Thoracic aorta (tissue), 2 donors: ENCODE measurements around the gene RSPH4A. TPM values are rescaled to one million over a fixed set of nuclear protein-coding genes. Genes with fewer than 3 reads are reported as not detected.

Experiments used
- ATAC-seq: fragments of 150-250 bp; one replicate; pipeline ENCODE4 v1.8.0; 2017; ENCODE audit warnings: low read depth; ENCODE audit not compliant: insufficient number of reproducible peaks, low FRiP score
- DNase-seq: peaks from one replicate; pipeline ENCODE4 v3.0.0-alpha.2; 2020; ENCODE audit warnings: low spot score
- H3K27ac ChIP-seq, 2 donors: fragments of 200-600 bp; sonication (generic); 1 replicate in 1 of 2; 2 replicates in 1 of 2; pipeline ENCODE4 v1.5.1; 2016; ENCODE audit warnings: mild to moderate bottlenecking in 2 of 2, moderate library complexity in 2 of 2
- H3K27me3 ChIP-seq: fragments of 200-600 bp; sonication (generic); replicated peaks from 2 replicates; pipeline ENCODE4 v1.6.0; 2016; ENCODE audit warnings: mild to moderate bottlenecking; ENCODE audit not compliant: insufficient read depth
- H3K36me3 ChIP-seq: fragments of 200-600 bp; sonication (generic); one replicate; pipeline ENCODE4 v1.5.1; 2016
- H3K4me1 ChIP-seq, 2 donors: fragments of 200-600 bp; sonication (generic); 1 replicate in 1 of 2; 2 replicates in 1 of 2; pipeline versions ENCODE4 v1.5.1 to v1.6.0; 2016; ENCODE audit warnings: low read depth in 2 of 2, mild to moderate bottlenecking in 1 of 2; ENCODE audit not compliant: control insufficient read depth in 1 of 2
- H3K4me3 ChIP-seq: fragments of 200-600 bp; sonication (generic); 2 replicates; pipeline ENCODE4 v1.5.1; 2016; ENCODE audit warnings: mild to moderate bottlenecking
- H3K9me3 ChIP-seq: fragments of 200-600 bp; sonication (generic); 2 replicates; pipeline ENCODE4 v1.5.1; 2016
- total RNA-seq, 2 donors: library from RNA; depleted of rRNA; stranded (reverse); fragments of >200 nt; gene quantifications; one replicate each; pipeline versions ENCODE4 v1.1.0 to v1.2.3, GENCODE V29; 2016
- TF ChIP-seq, protein P1 (sequence below): fragments of 200-600 bp; sonication (generic); IDR thresholded peaks from one replicate; pipeline ENCODE4 v1.5.1; 2019; ENCODE audit warnings: antibody characterized with exemption

Gene RSPH4A
- total RNA-seq, 2 donors from 2014 or later, result 0.78 to 0.95 TPM

DNA sequence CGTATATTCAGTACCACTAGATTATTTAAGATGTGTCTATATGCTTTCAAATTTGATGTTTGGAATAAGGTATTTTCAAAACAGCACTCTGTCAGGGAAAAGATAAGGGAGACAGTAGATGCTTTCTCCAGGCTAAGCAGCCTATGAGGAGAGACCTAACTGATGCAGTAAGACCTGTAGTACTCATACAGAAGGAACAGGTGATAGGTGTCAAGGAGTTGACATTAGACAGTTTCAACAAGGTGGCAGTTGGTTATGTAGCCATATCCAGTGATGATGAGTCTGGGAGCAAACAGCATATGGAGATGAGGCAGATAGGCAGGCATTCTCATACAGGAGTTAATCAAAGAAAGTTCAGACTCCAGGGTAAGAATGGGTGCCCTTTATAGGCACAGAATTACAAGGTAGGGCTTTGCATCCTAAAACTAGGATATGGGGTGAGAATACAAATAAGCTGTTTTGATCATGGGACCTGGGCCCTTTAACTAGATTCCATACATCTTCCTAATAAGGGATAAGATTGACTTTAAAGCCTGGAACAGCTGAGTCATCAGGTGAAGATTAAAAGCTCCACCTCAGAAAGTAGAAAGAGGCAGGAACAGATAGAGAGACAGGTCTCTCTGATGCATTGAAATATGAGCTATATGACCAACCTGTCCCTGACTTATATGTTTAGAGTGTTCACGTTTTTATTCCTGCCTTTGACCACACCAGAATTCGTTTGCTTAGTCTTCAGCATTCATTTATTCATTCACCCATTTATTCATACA, 7.9 kb downstream of the RSPH4A start:
- no peak for DNase-seq
- Histone ChIP-seq H3K9me3 (no peaks in the 10 kb centered on the region), H3K4me1 (no peaks in the 10 kb centered on the region), H3K27me3 (no peaks in the 10 kb centered on the region), H3K4me3 (no peak overlapping the region), H3K27ac (no peak overlapping the region), H3K36me3 (no peaks in the 10 kb centered on the region)
- no peak for ATAC-seq
- TF ChIP-seq, protein P1, sequence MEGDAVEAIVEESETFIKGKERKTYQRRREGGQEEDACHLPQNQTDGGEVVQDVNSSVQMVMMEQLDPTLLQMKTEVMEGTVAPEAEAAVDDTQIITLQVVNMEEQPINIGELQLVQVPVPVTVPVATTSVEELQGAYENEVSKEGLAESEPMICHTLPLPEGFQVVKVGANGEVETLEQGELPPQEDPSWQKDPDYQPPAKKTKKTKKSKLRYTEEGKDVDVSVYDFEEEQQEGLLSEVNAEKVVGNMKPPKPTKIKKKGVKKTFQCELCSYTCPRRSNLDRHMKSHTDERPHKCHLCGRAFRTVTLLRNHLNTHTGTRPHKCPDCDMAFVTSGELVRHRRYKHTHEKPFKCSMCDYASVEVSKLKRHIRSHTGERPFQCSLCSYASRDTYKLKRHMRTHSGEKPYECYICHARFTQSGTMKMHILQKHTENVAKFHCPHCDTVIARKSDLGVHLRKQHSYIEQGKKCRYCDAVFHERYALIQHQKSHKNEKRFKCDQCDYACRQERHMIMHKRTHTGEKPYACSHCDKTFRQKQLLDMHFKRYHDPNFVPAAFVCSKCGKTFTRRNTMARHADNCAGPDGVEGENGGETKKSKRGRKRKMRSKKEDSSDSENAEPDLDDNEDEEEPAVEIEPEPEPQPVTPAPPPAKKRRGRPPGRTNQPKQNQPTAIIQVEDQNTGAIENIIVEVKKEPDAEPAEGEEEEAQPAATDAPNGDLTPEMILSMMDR, result no peak

DNA sequence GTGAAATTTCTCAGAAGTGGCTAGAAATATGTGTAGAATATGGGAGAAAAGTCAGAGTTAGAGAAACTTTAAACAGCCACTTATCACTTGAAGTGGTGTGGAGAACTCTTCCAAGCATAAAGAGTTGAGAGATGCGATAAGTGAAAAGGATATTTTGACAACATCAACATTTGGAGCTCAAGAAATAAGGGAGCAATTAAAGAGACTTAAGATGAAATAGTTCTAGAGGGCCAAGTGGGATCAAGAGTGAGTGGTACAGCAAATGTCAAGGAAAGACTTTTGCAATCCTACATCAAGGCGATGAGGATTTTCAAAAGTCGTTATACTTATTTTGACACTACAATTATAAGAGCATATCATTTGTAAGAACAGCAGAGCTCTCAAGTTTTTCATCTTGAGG, 9.6 kb downstream of the RSPH4A start:
- Histone ChIP-seq H3K4me1 (no peaks in the 10 kb centered on the region), H3K27me3 (no peaks in the 10 kb centered on the region), H3K4me3 (no peak overlapping the region), H3K36me3 (no peaks in the 10 kb centered on the region), H3K27ac (no peak overlapping the region), H3K9me3 (no peaks in the 10 kb centered on the region)
- ATAC-seq (no peak), DNase-seq (no peak)
- TF ChIP-seq, protein P1, result no peak

DNA sequence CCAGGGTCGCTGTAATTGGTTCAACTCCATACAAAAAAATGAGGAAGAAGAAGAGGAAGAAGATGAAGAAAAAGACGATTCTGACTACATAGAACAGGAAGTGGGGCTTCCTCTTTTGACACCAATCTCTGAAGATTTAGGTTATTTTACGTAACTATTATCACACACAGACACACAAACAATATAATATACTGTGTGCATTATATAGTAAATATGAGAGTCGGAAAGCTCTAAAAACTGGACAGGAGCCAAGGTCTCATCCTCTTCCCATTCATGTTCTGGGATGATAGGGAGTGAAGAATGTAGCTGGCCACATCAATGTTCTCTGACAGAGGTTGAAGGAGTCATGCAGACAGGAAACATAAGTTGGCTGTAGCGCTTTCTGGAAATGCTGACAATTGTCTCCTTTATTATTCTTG, 13.3 kb downstream of the RSPH4A start:
- Histone ChIP-seq H3K9me3 (no peaks in the 10 kb centered on the region), H3K27ac (no peak overlapping the region), H3K4me1 (no peaks in the 10 kb centered on the region), H3K36me3 (peaks cover 3% of the 10 kb centered on the region), H3K27me3 (no peaks in the 10 kb centered on the region), H3K4me3 (no peak overlapping the region)
- ATAC-seq (no peak), DNase-seq (no peak)
- TF ChIP-seq, protein P1, result no peak

DNA sequence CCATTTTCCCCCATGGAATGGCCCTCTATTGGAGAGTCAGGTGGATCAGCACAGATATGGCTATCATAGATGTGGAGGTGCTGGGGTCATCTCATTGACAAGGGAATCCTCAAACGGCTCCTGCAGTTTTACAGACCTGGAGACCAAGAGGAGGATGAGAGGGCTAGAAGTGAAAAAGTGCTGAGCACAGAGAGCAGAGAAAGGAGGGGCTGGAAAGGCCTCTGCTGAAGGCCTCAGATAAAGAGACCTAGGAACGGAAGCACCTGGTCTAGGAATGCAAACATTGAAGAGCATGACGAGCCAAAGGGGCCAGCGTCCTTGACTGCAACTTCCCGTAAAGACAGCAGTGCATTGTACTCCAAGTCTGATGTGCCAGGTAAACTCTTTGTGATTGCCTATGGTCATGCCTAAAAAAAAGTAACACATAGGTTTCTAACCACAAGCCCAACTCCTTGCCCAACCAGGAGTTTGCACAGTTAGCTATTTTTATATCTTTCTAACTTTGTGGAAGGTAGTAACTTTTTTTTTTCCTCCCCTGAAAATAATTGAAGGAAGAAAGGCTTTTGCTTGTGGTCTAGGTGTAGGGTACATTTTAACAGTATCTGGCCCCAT, 15.2 kb downstream of the RSPH4A start:
- H3K4me1 ChIP-seq, result no peaks in the 10 kb centered on the region
- H3K27me3 ChIP-seq, result no peaks in the 10 kb centered on the region
- ATAC-seq, result no peak
- H3K27ac ChIP-seq, result no peak overlapping the region
- no peaks in the 10 kb centered on the region for H3K9me3 ChIP-seq
- no peak for DNase-seq
- no peak overlapping the region for H3K4me3 ChIP-seq
- TF ChIP-seq, protein P1, result no peak
- peaks cover 3% of the 10 kb centered on the region for H3K36me3 ChIP-seq

DNA sequence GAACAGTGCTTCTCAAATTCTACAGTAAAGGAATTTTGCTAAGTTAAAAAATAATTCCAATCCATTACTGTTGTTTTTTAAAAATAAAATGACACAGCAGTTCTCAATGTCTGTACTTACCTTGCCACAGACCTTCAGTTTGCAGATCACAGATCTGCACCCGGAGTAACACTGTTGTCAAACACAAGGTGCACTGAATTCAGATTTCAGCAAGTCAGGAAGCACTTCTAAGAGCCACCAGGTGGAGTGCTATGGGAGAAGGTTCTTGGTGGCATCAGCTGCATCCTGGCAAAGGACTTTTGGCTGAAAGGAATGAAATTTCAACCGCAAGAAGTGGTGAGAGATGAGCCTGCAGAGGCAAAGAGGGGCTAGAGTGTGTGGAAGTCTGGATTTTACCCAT, 17.4 kb downstream of the RSPH4A start:
- ATAC-seq (no peak), DNase-seq (no peak)
- H3K4me3 ChIP-seq, result no peak overlapping the region
- TF ChIP-seq, protein P1, result no peak
- peaks cover 3% of the 10 kb centered on the region for H3K36me3 ChIP-seq
- H3K27me3 ChIP-seq, result no peaks in the 10 kb centered on the region
- H3K4me1 ChIP-seq, result no peaks in the 10 kb centered on the region
- H3K9me3 ChIP-seq, result no peaks in the 10 kb centered on the region
- H3K27ac ChIP-seq, result no peak overlapping the region
